Transverse colon (tissue), 4 donors: ENCODE measurements around the gene EYS. TPM values are rescaled to one million over a fixed set of nuclear protein-coding genes. Genes with fewer than 3 reads are reported as not detected.

Source experiments
- DNase-seq: peaks from one replicate; pipeline ENCODE4 v3.0.0-alpha.2; 2019
- H3K27ac ChIP-seq, 4 donors: fragments of 200-600 bp; sonication (generic); 2 replicates each; pipeline ENCODE4 v1.5.1; 2016 to 2018; ENCODE audit warnings: inconsistent platforms in 4 of 4
- H3K27me3 ChIP-seq: fragments of 200-600 bp; sonication (generic); 2 replicates; pipeline ENCODE4 v1.5.1; 2017; ENCODE audit warnings: inconsistent platforms
- H3K36me3 ChIP-seq, 4 donors: fragments of 200-600 bp; sonication (generic); 2 replicates each; pipeline ENCODE4 v1.5.1; 2017 to 2019; ENCODE audit warnings: inconsistent platforms in 4 of 4
- H3K4me1 ChIP-seq, 4 donors: fragments of 200-600 bp; sonication (generic); 2 replicates each; pipeline ENCODE4 v1.5.1; 2017 to 2020; ENCODE audit warnings: inconsistent platforms in 4 of 4
- H3K4me3 ChIP-seq, 4 donors: fragments of 200-600 bp; sonication (generic); 1 replicate in 1 of 4; 2 replicates in 3 of 4; pipeline versions ENCODE4 v1.5.1 to v1.6.1; 2017 to 2019; ENCODE audit warnings: inconsistent platforms in 4 of 4
- H3K9me3 ChIP-seq, 2 donors: fragments of 200-600 bp; sonication (generic); 2 replicates each; pipeline ENCODE4 v1.5.1; 2017 to 2019; ENCODE audit warnings: inconsistent platforms in 2 of 2
- EP300 ChIP-seq: sonication (generic); formaldehyde crosslinking; IDR thresholded peaks from one replicate; pipeline ENCODE4 v1.6.1; 2017; ENCODE audit warnings: antibody characterized with exemption, low read depth
- POLR2A ChIP-seq: fragments of 450-650 bp; IDR thresholded peaks from one replicate; pipeline ENCODE4 v1.6.1; 2016; ENCODE audit warnings: antibody characterized with exemption, mild to moderate bottlenecking, moderate library complexity
- POLR2AphosphoS5 ChIP-seq, 3 donors: sonication (generic); formaldehyde crosslinking; IDR thresholded peaks; one replicate each; pipeline ENCODE4 v1.6.1; 2016; ENCODE audit warnings: antibody characterized with exemption in 3 of 3
- WGBS, 2 donors: methylation state at CpG; one replicate each; pipeline ENCODE4 v1.1.5; 2018; ENCODE audit warnings: low coverage in 1 of 2; 5-methylcytosine and 5-hydroxymethylcytosine counted together
- in situ Hi-C, 4 donors: fragments of 200-750 bp; cut with MboI; loops; one replicate each; pipeline versions ENCODE4 v1.15.0 to v1.15.1; 2017; ENCODE audit warnings: low sequenced_read_pairs in 3 of 4, low pct_ligation_motif_present in 1 of 4, low pct_unique_long_range_greater_than_20kb in 1 of 4
- intact Hi-C: fragments of 100-400 bp; cut with DNase I; formaldehyde crosslinking; loops from one replicate; pipeline ENCODE4 v1.15.1; 2023; ENCODE audit warnings: low total_unique reads
- total RNA-seq, 4 donors: library from RNA; depleted of rRNA; stranded (reverse); fragments of >200 nt; gene quantifications; one replicate each; pipeline ENCODE4 v1.1.0, GENCODE V29; 2016
- TF ChIP-seq, protein P1 (sequence below), 5 experiments: fragments of 200-600 bp in 3 of 5; fragments of 450-650 bp in 2 of 5; sonication (generic) in 3 of 5; IDR thresholded peaks; 1 replicate in 2 of 5; 2 replicates in 3 of 5; pipeline ENCODE4 v1.5.1; 2016 to 2017; ENCODE audit warnings: antibody characterized with exemption in 5 of 5, inconsistent platforms in 3 of 5, mild to moderate bottlenecking in 2 of 5, moderate library complexity in 1 of 5

EYS gene
- total RNA-seq, 4 donors from 2014 or later: 0.41 TPM; not detected in 3

DNA sequence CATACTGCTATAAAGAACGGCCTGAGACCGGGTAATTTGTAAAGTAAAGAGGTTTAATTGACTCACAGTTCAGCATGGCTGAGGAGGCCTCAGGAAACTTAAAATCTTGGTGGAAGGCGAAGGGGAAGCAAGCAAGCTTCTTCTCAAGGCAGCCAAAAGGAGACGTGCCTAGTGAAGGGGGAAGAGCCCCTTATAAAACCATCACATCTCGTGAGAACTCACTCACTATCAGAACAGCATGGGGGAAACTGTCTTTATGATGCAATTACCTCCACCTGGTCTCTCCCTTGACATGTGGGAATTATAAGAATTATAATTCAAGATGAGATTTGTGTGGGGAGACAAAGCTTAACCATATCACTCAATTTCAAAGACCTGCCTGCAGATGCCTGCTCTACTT lies 447.0 kb downstream of the EYS start:
- in situ Hi-C loops: no loop called here
- TF ChIP-seq, protein P1, sequence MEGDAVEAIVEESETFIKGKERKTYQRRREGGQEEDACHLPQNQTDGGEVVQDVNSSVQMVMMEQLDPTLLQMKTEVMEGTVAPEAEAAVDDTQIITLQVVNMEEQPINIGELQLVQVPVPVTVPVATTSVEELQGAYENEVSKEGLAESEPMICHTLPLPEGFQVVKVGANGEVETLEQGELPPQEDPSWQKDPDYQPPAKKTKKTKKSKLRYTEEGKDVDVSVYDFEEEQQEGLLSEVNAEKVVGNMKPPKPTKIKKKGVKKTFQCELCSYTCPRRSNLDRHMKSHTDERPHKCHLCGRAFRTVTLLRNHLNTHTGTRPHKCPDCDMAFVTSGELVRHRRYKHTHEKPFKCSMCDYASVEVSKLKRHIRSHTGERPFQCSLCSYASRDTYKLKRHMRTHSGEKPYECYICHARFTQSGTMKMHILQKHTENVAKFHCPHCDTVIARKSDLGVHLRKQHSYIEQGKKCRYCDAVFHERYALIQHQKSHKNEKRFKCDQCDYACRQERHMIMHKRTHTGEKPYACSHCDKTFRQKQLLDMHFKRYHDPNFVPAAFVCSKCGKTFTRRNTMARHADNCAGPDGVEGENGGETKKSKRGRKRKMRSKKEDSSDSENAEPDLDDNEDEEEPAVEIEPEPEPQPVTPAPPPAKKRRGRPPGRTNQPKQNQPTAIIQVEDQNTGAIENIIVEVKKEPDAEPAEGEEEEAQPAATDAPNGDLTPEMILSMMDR (IDR thresholded peaks at IDR 0.05): no peak
- TF ChIP-seq EP300: no peak
- TF ChIP-seq POLR2A: no peak
- TF ChIP-seq POLR2AphosphoS5 (IDR thresholded peaks at IDR 0.05): no peak
- intact Hi-C loops: no loop called here
- no peak for DNase-seq
- H3K4me1 ChIP-seq: no peaks in the 10 kb centered on the region
- H3K27ac ChIP-seq: no peak overlapping the region
- no peaks in the 10 kb centered on the region for H3K36me3 ChIP-seq
- no peak overlapping the region for H3K4me3 ChIP-seq
- no peaks in the 10 kb centered on the region for H3K27me3 ChIP-seq
- WGBS, 2 donors: 77% methylated on average over 5 of the region's 5 CpGs; no CpG with 5 or more reads in 1 of the 2 donors
- no peaks in the 10 kb centered on the region for H3K9me3 ChIP-seq

DNA sequence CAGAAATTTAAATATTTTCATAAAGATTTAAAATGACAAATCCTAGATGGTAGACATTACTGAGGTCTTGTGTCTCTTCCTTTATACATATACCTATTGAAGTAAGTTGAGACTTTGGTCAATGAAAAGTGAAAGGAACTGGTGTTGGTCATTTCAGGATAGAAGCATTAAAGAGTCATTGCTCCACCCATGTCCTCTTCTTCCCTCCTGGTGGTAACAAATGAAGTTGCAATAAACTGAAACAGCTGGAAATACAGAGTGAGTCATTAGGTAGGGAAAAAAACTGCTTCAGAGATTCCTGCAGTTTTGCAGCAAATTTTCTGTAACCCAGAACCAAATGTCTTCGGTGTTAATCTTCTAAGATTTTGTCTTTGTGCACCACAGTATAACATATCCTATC lies 448.0 kb downstream of the EYS start:
- no peaks in the 10 kb centered on the region for H3K9me3 ChIP-seq
- in situ Hi-C loops (no loop called here), intact Hi-C loops (no loop called here)
- DNase-seq: no peak
- 68 to 92% methylated on average over 1 of the region's 1 CpG for WGBS, 2 donors
- TF ChIP-seq, protein P1 (IDR thresholded peaks at IDR 0.05): no peak
- no peak for TF ChIP-seq EP300
- H3K36me3 ChIP-seq: no peaks in the 10 kb centered on the region
- no peaks in the 10 kb centered on the region for H3K27me3 ChIP-seq
- no peak overlapping the region for H3K27ac ChIP-seq
- H3K4me3 ChIP-seq: no peak overlapping the region
- no peaks in the 10 kb centered on the region for H3K4me1 ChIP-seq

DNA sequence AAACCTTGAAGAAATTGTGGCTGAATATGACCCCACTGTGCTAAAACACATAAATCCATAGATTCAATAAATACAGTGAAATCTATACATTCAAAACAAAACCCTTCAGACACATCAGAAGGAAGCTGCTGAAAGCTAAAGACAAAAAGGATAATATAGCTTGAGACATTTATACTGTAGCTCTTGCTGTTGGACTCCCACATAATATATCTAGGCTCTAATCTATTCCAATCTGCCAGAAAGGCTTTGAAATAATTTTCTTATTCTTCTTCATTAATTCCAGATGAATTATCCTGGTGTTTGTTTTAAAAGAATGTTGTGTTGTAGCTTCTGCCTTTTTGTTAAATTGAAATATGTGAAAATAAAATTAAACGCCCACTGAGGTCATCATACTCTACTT lies 454.0 kb downstream of the EYS start:
- in situ Hi-C loops (no loop called here), intact Hi-C loops (no loop called here)
- H3K9me3 ChIP-seq: no peaks in the 10 kb centered on the region
- TF ChIP-seq, protein P1 (IDR thresholded peaks at IDR 0.05): no peak
- TF ChIP-seq POLR2AphosphoS5 (IDR thresholded peaks at IDR 0.05) (no peak), EP300 (no peak), POLR2A (no peak)
- no peaks in the 10 kb centered on the region for H3K4me1 ChIP-seq
- H3K4me3 ChIP-seq: no peak overlapping the region
- no peak overlapping the region for H3K27ac ChIP-seq
- no peaks in the 10 kb centered on the region for H3K36me3 ChIP-seq
- no peak for DNase-seq
- no peaks in the 10 kb centered on the region for H3K27me3 ChIP-seq
- 63 to 76% methylated on average over 1 of the region's 1 CpG for WGBS, 2 donors

DNA sequence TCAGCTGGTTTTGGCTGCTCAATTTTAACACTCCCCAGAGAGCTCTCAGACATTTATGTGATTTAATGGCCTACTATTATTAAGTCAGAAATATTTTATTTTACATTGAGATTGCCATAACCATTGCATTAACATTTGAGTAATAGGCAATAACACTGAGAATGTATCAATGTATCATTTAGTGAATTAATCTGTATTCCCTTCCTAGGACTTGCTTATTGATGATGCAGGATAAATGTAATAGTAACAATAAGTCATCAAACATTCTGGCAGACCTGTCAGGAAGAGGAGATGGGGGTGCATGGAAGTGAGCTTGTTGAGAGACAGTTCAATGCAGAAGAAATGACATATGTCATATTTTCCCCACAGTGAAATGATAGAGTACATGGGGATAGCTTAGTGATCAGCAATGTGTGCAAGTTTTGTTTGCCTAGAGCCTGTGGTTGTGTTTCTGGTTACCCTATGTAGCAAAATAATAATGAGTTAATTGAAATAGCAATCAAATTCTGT lies 458.9 kb downstream of the EYS start:
- no peaks in the 10 kb centered on the region for H3K4me1 ChIP-seq
- intact Hi-C loops (no loop called here), in situ Hi-C loops (no loop called here)
- no peak overlapping the region for H3K4me3 ChIP-seq
- no peaks in the 10 kb centered on the region for H3K9me3 ChIP-seq
- no peaks in the 10 kb centered on the region for H3K36me3 ChIP-seq
- H3K27me3 ChIP-seq: no peaks in the 10 kb centered on the region
- H3K27ac ChIP-seq: no peak overlapping the region
- no peak for DNase-seq
- TF ChIP-seq EP300 (no peak), POLR2A (no peak), POLR2AphosphoS5 (IDR thresholded peaks at IDR 0.05) (no peak)
- TF ChIP-seq, protein P1 (IDR thresholded peaks at IDR 0.05): no peak
